Ascending aorta (tissue), 2 donors: Measurements from ENCODE around the gene PRPF38A. TPM values are rescaled to one million over a fixed set of nuclear protein-coding genes. Genes with fewer than 3 reads are reported as not detected.

Source experiments
- DNase-seq, 2 donors: peaks; one replicate each; pipeline ENCODE4 v3.0.0-alpha.2; 2019; ENCODE audit warnings: low spot score in 2 of 2
- H3K27ac ChIP-seq, 2 donors: fragments of 200-600 bp; sonication (generic); one replicate each; pipeline ENCODE4 v1.5.1; 2016 to 2017; ENCODE audit warnings: mild to moderate bottlenecking in 1 of 2
- H3K27me3 ChIP-seq: fragments of 200-600 bp; sonication (generic); one replicate; pipeline ENCODE4 v1.5.1; 2017
- H3K36me3 ChIP-seq, 2 donors: fragments of 200-600 bp; sonication (generic); one replicate each; pipeline ENCODE4 v1.5.1; 2016
- H3K4me1 ChIP-seq, 2 donors: fragments of 200-600 bp; sonication (generic); one replicate each; pipeline ENCODE4 v1.5.1; 2016 to 2017; ENCODE audit warnings: mild to moderate bottlenecking in 1 of 2
- H3K4me3 ChIP-seq, 2 donors: fragments of 200-600 bp; sonication (generic); one replicate each; pipeline ENCODE4 v1.5.1; 2016 to 2017; ENCODE audit warnings: mild to moderate bottlenecking in 1 of 2
- H3K9me3 ChIP-seq, 2 donors: fragments of 200-600 bp; sonication (generic); one replicate each; pipeline ENCODE4 v1.5.1; 2016
- intact Hi-C: fragments of 100-400 bp; cut with DNase I; formaldehyde crosslinking; loops from one replicate; pipeline ENCODE4 v1.15.1; 2023
- total RNA-seq: library from RNA; depleted of rRNA; stranded (reverse); fragments of >200 nt; gene quantifications from one replicate; pipeline ENCODE4 v1.1.0, GENCODE V29; 2016
- TF ChIP-seq, protein P1 (sequence below), 3 experiments: fragments of 200-600 bp in 2 of 3; fragments of 450-650 bp in 1 of 3; sonication (generic) in 2 of 3; IDR thresholded peaks; one replicate each; pipeline ENCODE4 v1.5.1; 2016 to 2019; ENCODE audit warnings: antibody characterized with exemption in 3 of 3, mild to moderate bottlenecking in 1 of 3, moderate library complexity in 1 of 3

The PRPF38A gene, protein sequence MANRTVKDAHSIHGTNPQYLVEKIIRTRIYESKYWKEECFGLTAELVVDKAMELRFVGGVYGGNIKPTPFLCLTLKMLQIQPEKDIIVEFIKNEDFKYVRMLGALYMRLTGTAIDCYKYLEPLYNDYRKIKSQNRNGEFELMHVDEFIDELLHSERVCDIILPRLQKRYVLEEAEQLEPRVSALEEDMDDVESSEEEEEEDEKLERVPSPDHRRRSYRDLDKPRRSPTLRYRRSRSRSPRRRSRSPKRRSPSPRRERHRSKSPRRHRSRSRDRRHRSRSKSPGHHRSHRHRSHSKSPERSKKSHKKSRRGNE
- 20.3 TPM for total RNA-seq

DNA sequence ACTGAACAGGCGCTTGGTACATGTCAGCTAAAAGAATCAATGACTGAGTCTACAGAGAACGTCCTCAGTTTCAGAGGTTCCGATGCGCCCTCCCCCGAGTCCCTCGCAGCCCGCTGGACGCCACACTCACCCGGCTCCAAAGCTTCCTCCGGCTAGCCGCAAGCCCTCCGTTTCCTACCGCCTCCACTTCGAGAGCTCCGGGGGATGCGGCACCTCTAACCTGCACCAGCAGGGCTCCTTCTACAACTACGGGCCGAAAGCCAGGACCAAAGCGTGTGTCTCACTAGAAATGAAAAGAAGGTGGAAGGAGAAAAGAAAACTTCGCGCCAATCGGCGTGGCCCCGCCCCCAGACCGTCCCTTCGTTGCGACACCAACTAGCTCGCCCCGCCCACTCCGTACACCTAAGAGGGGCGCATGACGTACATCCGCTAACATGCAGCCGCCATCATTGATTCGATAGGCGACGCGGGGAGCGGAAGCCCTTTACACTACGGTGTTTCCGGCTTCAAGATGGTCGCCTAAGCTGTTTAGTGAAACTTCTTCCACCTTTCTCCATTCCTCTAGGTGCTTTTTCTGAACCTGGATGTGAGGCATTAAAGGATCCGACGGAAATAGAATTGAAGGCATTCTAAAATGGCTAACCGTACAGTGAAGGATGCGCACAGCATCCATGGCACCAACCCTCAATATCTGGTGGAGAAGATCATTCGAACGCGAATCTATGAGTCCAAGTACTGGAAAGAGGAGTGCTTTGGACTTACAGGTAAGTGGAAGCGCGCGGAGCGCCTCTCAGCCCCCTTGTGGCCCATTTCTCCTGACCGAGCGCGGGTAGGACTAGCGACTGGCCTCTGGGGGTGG lies at the start of gene PRPF38A, which contains the start of gene ORC1:
PRPF38A (plus strand) TSS at position 487 of the 859 bp plus-strand sequence; CDS start at position 635, 148 bp downstream.
ORC1 (minus strand) TSS at position 308 of the 859 bp plus-strand sequence. CDS start 2,200 bp downstream, outside the sequence.
- intact Hi-C loops: loop anchor here (1.0 to 10.0 kb wide), 6 partner anchors 38 to 520 kb away; partner anchors contain the start of genes BTF3L4, CC2D1B, COA7 and ECHDC2
- H3K27me3 ChIP-seq: no peaks in the 10 kb centered on the region
- peak; percentile 85 to 98 for DNase-seq

DNA sequence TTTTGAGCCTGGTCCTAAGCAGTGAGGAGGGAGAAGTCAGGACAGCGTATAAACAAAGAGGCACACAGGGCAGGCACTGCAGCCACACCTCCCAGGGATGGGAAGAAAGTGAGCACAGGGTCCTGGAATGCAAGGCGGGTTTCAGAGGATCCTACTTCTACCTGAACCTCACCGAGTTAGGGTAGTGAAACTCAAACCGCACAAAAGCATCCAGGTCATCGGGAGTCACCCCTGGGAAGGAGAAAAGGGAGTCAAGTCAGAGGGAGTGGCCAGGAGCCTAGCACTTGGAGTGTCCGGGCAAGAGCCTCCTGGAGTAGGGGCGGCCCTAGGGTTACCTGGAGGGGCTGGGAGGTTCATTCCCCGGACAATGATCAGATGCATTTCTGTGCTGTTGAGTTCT lies 49.0 kb upstream of the PRPF38A start:
- Histone ChIP-seq H3K9me3 (no peaks in the 10 kb centered on the region), H3K4me3 (no peak overlapping the region), H3K27me3 (no peaks in the 10 kb centered on the region), H3K36me3 (peaks cover 79 to 96% of the 10 kb centered on the region in 2 donors), H3K27ac (no peak overlapping the region), H3K4me1 (no peaks in the 10 kb centered on the region)
- DNase-seq: no peak
- intact Hi-C loops: no loop called here
- TF ChIP-seq, protein P1, sequence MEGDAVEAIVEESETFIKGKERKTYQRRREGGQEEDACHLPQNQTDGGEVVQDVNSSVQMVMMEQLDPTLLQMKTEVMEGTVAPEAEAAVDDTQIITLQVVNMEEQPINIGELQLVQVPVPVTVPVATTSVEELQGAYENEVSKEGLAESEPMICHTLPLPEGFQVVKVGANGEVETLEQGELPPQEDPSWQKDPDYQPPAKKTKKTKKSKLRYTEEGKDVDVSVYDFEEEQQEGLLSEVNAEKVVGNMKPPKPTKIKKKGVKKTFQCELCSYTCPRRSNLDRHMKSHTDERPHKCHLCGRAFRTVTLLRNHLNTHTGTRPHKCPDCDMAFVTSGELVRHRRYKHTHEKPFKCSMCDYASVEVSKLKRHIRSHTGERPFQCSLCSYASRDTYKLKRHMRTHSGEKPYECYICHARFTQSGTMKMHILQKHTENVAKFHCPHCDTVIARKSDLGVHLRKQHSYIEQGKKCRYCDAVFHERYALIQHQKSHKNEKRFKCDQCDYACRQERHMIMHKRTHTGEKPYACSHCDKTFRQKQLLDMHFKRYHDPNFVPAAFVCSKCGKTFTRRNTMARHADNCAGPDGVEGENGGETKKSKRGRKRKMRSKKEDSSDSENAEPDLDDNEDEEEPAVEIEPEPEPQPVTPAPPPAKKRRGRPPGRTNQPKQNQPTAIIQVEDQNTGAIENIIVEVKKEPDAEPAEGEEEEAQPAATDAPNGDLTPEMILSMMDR (IDR thresholded peaks at IDR 0.05): no peak

More for the DNA sequence above, at the start of gene PRPF38A, which contains the start of gene ORC1:
- peaks cover 10 to 15% of the 10 kb centered on the region in 2 donors for H3K4me1 ChIP-seq
- peak within 1 kb of the TSS; percentile 87 to 91 for H3K4me3 ChIP-seq
- H3K36me3 ChIP-seq: peaks cover 16 to 25% of the 10 kb centered on the region in 2 donors
- no peaks in the 10 kb centered on the region for H3K9me3 ChIP-seq
- H3K27ac ChIP-seq: peak within 1 kb of the TSS; percentile 85 to 96
- TF ChIP-seq, protein P1 (IDR thresholded peaks at IDR 0.05): peak; percentile 32 to 59 (median 51)

DNA sequence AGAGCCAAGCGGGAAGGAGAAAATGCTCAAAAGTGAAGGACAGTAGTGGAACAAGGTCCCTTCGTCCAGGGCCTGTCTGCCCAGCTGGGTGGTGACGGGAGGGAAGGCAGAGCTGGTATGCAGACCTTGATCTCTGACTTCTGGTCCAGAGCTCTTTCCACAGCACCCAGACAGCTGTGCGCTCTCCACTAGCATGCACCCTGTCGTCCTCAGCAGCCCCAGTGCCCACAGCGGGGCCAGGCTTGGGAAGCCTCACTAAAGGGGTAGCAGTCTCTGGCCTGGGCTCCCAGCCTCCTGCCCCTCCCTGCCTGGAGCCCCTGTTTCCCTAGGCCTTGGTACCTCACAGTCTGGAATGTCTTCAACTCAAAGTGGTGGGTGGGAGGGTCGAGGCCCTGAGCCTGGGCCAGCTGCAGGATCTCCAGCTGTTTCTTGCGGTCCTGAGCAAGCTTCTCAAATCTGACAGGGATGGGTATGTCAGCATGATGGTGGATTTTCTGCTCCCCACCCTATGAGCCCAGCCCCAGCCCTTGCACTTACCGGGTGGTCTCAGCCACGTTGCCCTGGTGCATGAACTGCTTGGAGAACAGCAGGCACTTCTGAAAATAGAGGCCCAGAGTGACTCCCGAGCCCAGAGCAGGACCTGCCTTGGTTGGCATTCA lies 48.4 kb upstream of the PRPF38A start:
- Histone ChIP-seq H3K9me3 (no peaks in the 10 kb centered on the region), H3K4me3 (no peak overlapping the region), H3K27ac (no peak overlapping the region), H3K4me1 (no peaks in the 10 kb centered on the region), H3K36me3 (peaks cover 84 to 97% of the 10 kb centered on the region in 2 donors), H3K27me3 (no peaks in the 10 kb centered on the region)
- TF ChIP-seq, protein P1 (IDR thresholded peaks at IDR 0.05): no peak
- no peak for DNase-seq
- intact Hi-C loops: no loop called here

DNA sequence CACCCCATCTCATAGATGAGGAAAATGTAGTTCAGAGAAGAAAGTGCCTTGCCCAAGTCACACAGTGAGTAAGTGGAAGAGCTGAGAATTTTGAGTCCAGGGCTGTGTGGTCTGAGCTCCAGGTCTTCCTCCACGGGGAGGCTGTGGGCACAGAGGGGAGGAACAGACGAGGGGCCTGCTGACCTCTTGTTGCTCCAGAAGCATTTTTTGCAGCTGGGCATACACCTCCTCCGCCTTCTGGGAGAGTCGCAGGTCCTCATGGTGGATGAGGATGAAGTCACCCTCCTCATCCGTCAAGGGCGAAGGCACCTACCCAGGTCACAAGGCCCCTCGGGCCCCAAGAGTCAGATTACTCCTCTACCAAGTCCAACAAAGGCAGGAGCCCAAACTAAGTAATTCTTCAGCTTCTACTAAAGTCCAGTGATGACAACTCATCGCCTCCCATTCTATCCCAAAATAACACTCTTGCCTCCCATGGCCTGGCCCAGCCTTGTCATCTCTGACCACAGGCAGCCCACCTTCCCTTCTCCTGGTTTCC lies 47.5 kb upstream of the PRPF38A start:
- TF ChIP-seq, protein P1 (IDR thresholded peaks at IDR 0.05): no peak
- no peaks in the 10 kb centered on the region for H3K4me1 ChIP-seq
- no peaks in the 10 kb centered on the region for H3K27me3 ChIP-seq
- H3K4me3 ChIP-seq: no peak overlapping the region
- peaks cover 92 to 97% of the 10 kb centered on the region in 2 donors for H3K36me3 ChIP-seq
- DNase-seq: no peak
- H3K9me3 ChIP-seq: no peaks in the 10 kb centered on the region
- intact Hi-C loops: no loop called here
- H3K27ac ChIP-seq: no peak overlapping the region

DNA sequence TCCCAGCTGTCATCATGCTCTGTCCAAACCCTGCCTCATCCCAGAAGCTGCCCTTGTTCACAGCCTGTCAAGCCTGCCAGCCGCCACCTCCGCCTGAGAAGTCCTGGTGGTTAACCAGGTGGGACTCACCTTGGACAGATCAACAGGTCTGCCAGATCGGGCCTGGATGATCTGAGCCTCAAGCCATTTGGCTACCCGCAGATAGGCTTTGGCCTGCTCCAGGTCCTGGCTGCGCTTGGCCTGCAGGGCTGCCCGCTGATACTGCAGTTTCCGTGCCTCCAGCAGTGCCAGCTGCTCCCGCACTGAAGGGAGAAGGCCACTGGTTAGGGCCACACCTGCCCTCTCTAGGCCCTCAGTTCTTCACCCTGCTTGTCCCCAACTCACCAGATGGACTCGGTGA lies 47.0 kb upstream of the PRPF38A start:
- intact Hi-C loops: no loop called here
- Histone ChIP-seq H3K36me3 (peaks cover 97 to 100% of the 10 kb centered on the region in 2 donors), H3K27me3 (no peaks in the 10 kb centered on the region), H3K9me3 (no peaks in the 10 kb centered on the region), H3K4me1 (no peaks in the 10 kb centered on the region), H3K27ac (no peak overlapping the region), H3K4me3 (no peak overlapping the region)
- DNase-seq: no peak
- TF ChIP-seq, protein P1 (IDR thresholded peaks at IDR 0.05): no peak
